ENCODE results near the gene ACOX3. TPM values are rescaled to one million over a fixed set of nuclear protein-coding genes. Genes with fewer than 3 reads are reported as not detected.
"Not testable (repeated sequence)": the region's sequence is repeated elsewhere in the genome, so short reads cannot be mapped to it uniquely, and the experiment has no call there.

Gene ACOX3
- polyA plus RNA-seq, 1 donor (not counting 4 experiments of a cell fraction or from before 2014, with no cell fraction given), result 6.7 TPM

- Histone ChIP-seq H3K9ac (ENCODE audit: control insufficient read depth, extremely low read depth, insufficient read depth, low read length) (no peak overlapping the region), H3K4me3 (ENCODE audit: control insufficient read depth in 2 of 3, extremely low read depth in 1 of 3, insufficient read depth in 2 of 3, low read depth in 1 of 3, low read length in 3 of 3) (no peak overlapping the region), H3K27ac (ENCODE audit: control insufficient read depth, insufficient read depth, low read length) (no peak overlapping the region), H4K20me1 (ENCODE audit: control insufficient read depth, extremely low read depth, insufficient read depth, low read length) (no peaks in the 10 kb centered on the region), H3K9me3 (ENCODE audit: control insufficient read depth, low read depth, low read length) (no peaks in the 10 kb centered on the region), H3K36me3 (ENCODE audit: control insufficient read depth in 2 of 2, extremely low read depth in 1 of 2, insufficient read depth in 2 of 2, low read length in 2 of 2) (no peaks in the 10 kb centered on the region), H3K27me3 (ENCODE audit: control insufficient read depth, extremely low read depth, insufficient read depth, low read length) (no peaks in the 10 kb centered on the region), H2AFZ (ENCODE audit: control insufficient read depth, low read length) (no peak overlapping the region), H3K4me1 (ENCODE audit: control insufficient read depth, extremely low read depth, insufficient read depth, low read length) (peaks cover 6% of the 10 kb centered on the region), H3K79me2 (ENCODE audit: control insufficient read depth, insufficient read depth, low read length) (no peaks in the 10 kb centered on the region), H3K4me2 (ENCODE audit: control insufficient read depth, extremely low read depth, insufficient read depth, low read depth, low read length) (no peak overlapping the region), H3K9me1 (ENCODE audit: control insufficient read depth, extremely low read depth, insufficient read depth, low read length) (no peaks in the 10 kb centered on the region)
- DNase-seq (ENCODE audit: low read depth, low spot score), result no peak
- dilution Hi-C loops (cut with MboI; ENCODE audit: extremely low pct_ligation_motif_present, low sequenced_read_pairs), result no loop called here
- no peak for TF ChIP-seq EZH2 (IDR thresholded peaks at IDR 0.05; ENCODE audit: low read length)
- TF ChIP-seq CTCF (optimal IDR thresholded peaks at IDR 0.05 in 1 of 3, IDR thresholded peaks at IDR 0.05 in 1 of 3, conservative IDR thresholded peaks at IDR 0.05 in 1 of 3; ENCODE audit: extremely low read depth in 1 of 3, insufficient read depth in 2 of 3, low read length in 3 of 3), result no peak
- FAIRE-seq, result no peak
These were observed 98.8 kb downstream of the ACOX3 start for GRCh38 chr4:8341691-8342090.

- not testable (repeated sequence) for FAIRE-seq; H4K20me1 ChIP-seq (ENCODE audit: control insufficient read depth, extremely low read depth, insufficient read depth, low read length)
These were observed 99.2 kb downstream of the ACOX3 start for GRCh38 chr4:8341281-8341680.

GRCh38 chr4:8340781-8341241 is 99.7 kb downstream of the ACOX3 start:
- Histone ChIP-seq H3K27ac (ENCODE audit: control insufficient read depth, insufficient read depth, low read length) (no peak overlapping the region), H3K4me1 (ENCODE audit: control insufficient read depth, extremely low read depth, insufficient read depth, low read length) (peaks cover 15% of the 10 kb centered on the region), H3K27me3 (ENCODE audit: control insufficient read depth, extremely low read depth, insufficient read depth, low read length) (no peaks in the 10 kb centered on the region), H3K4me3 (ENCODE audit: control insufficient read depth in 2 of 3, extremely low read depth in 1 of 3, insufficient read depth in 2 of 3, low read depth in 1 of 3, low read length in 3 of 3) (no peak overlapping the region), H3K36me3 (ENCODE audit: control insufficient read depth in 2 of 2, extremely low read depth in 1 of 2, insufficient read depth in 2 of 2, low read length in 2 of 2) (no peaks in the 10 kb centered on the region), H2AFZ (ENCODE audit: control insufficient read depth, low read length) (no peak overlapping the region), H4K20me1 (ENCODE audit: control insufficient read depth, extremely low read depth, insufficient read depth, low read length) (no peaks in the 10 kb centered on the region), H3K4me2 (ENCODE audit: control insufficient read depth, extremely low read depth, insufficient read depth, low read depth, low read length) (no peak overlapping the region), H3K79me2 (ENCODE audit: control insufficient read depth, insufficient read depth, low read length) (no peaks in the 10 kb centered on the region), H3K9me1 (ENCODE audit: control insufficient read depth, extremely low read depth, insufficient read depth, low read length) (no peaks in the 10 kb centered on the region), H3K9me3 (ENCODE audit: control insufficient read depth, low read depth, low read length) (no peaks in the 10 kb centered on the region), H3K9ac (ENCODE audit: control insufficient read depth, extremely low read depth, insufficient read depth, low read length) (no peak overlapping the region)
- no peak for FAIRE-seq
- dilution Hi-C loops (cut with MboI; ENCODE audit: extremely low pct_ligation_motif_present, low sequenced_read_pairs), result no loop called here
- TF ChIP-seq EZH2 (IDR thresholded peaks at IDR 0.05; ENCODE audit: low read length) (no peak), CTCF (optimal IDR thresholded peaks at IDR 0.05 in 1 of 3, IDR thresholded peaks at IDR 0.05 in 1 of 3, conservative IDR thresholded peaks at IDR 0.05 in 1 of 3; ENCODE audit: extremely low read depth in 1 of 3, insufficient read depth in 2 of 3, low read length in 3 of 3) (no peak)
- no peak for DNase-seq (ENCODE audit: low read depth, low spot score)

More at GRCh38 chr4:8341281-8341680, 99.2 kb downstream of the ACOX3 start:
- H2AFZ ChIP-seq (ENCODE audit: control insufficient read depth, low read length); dilution Hi-C loops (cut with MboI; ENCODE audit: extremely low pct_ligation_motif_present, low sequenced_read_pairs); H3K9me1 ChIP-seq (ENCODE audit: control insufficient read depth, extremely low read depth, insufficient read depth, low read length); H3K27ac ChIP-seq (ENCODE audit: control insufficient read depth, insufficient read depth, low read length); H3K36me3 ChIP-seq (ENCODE audit: control insufficient read depth in 2 of 2, extremely low read depth in 1 of 2, insufficient read depth in 2 of 2, low read length in 2 of 2); H3K79me2 ChIP-seq (ENCODE audit: control insufficient read depth, insufficient read depth, low read length); H3K4me3 ChIP-seq (ENCODE audit: control insufficient read depth in 2 of 3, extremely low read depth in 1 of 3, insufficient read depth in 2 of 3, low read depth in 1 of 3, low read length in 3 of 3); H3K9me3 ChIP-seq (ENCODE audit: control insufficient read depth, low read depth, low read length); H3K9ac ChIP-seq (ENCODE audit: control insufficient read depth, extremely low read depth, insufficient read depth, low read length); DNase-seq (ENCODE audit: low read depth, low spot score); H3K27me3 ChIP-seq (ENCODE audit: control insufficient read depth, extremely low read depth, insufficient read depth, low read length); H3K4me2 ChIP-seq (ENCODE audit: control insufficient read depth, extremely low read depth, insufficient read depth, low read depth, low read length): not testable (repeated sequence)
- peaks cover 11% of the 10 kb centered on the region for H3K4me1 ChIP-seq (ENCODE audit: control insufficient read depth, extremely low read depth, insufficient read depth, low read length)

All from keratinocyte (primary cell).